IMR-90 (cell line): ENCODE measurements around the gene NOSTRIN. TPM values are rescaled to one million over a fixed set of nuclear protein-coding genes. Genes with fewer than 3 reads are reported as not detected.

Experiments used
- ATAC-seq: fragments of 200-7000 bp; cut with Tn5 transposase; 2 replicates; pipeline ENCODE4 v1.9.1; 2020; ENCODE audit warnings: low read depth, mild to moderate bottlenecking, moderate library complexity
- BruUV-seq: library from RNA; stranded (reverse); fragments of 400-500 nt; replicated peaks from 2 replicates; lab custom pipeline; 2021; lab: Mats Ljungman, UMichigan
- CTCF ChIA-PET: fragments of 300-600 bp; formaldehyde crosslinking; extraction: SDS; loops from one replicate; lab custom pipeline; 2021; ENCODE audit warnings: antibody characterized with exemption; lab: Yijun Ruan, JAX
- POLR2A ChIA-PET: fragments of 300-600 bp; sonication (Branson Sonifier 250); formaldehyde crosslinking; loops from one replicate; lab custom pipeline; 2022; ENCODE audit warnings: antibody characterized with exemption; ENCODE audit not compliant: unreplicated experiment; lab: Charles Lee
- DNase-seq: peaks from one replicate; pipeline ENCODE4 v3.0.0; 2013
- H2AFZ ChIP-seq: replicated peaks from 2 replicates; pipeline ENCODE3; 2013; ENCODE audit warnings: low read length, mild to moderate bottlenecking; ENCODE audit not compliant: poor library complexity
- H2AK5ac ChIP-seq: 2 replicates; pipeline ENCODE4 v1.6.1; 2013; ENCODE audit warnings: low read depth, low read length, inconsistent platforms
- H2AK9ac ChIP-seq: replicated peaks from 2 replicates; pipeline ENCODE3; 2013; ENCODE audit warnings: mild to moderate bottlenecking, low read depth, low read length, moderate library complexity; ENCODE audit not compliant: poor library complexity
- H2BK120ac ChIP-seq: 2 replicates; pipeline ENCODE4 v1.6.1; 2013; ENCODE audit warnings: low read depth, low read length, inconsistent platforms
- H2BK15ac ChIP-seq: 3 replicates; pipeline ENCODE4 v1.6.1; 2013; ENCODE audit warnings: low read depth, low read length, inconsistent platforms
- H2BK20ac ChIP-seq: 2 replicates; pipeline ENCODE4 v1.6.1; 2013; ENCODE audit warnings: low read depth, mild to moderate bottlenecking, inconsistent platforms, low read length, moderate library complexity
- H2BK5ac ChIP-seq: 2 replicates; pipeline ENCODE4 v1.6.1; 2013; ENCODE audit warnings: mild to moderate bottlenecking, low read depth, low read length, inconsistent platforms; ENCODE audit not compliant: poor library complexity, severe bottlenecking
- H3K14ac ChIP-seq: replicated peaks from 2 replicates; pipeline ENCODE4 v1.6.1; 2013; ENCODE audit warnings: low read depth, low read length, inconsistent platforms
- H3K18ac ChIP-seq: 2 replicates; pipeline ENCODE4 v1.6.1; 2013; ENCODE audit warnings: low read depth, low read length, control low read depth
- H3K23ac ChIP-seq: 2 replicates; pipeline ENCODE4 v1.6.1; 2013; ENCODE audit warnings: low read depth, low read length, inconsistent platforms
- H3K27ac ChIP-seq: 2 replicates; pipeline ENCODE4 v1.5.1; 2013; ENCODE audit warnings: mild to moderate bottlenecking, control low read depth, low read length; ENCODE audit not compliant: insufficient read depth
- H3K27me3 ChIP-seq: 2 replicates; pipeline ENCODE4 v1.6.1; 2013; ENCODE audit warnings: low read length; ENCODE audit not compliant: control insufficient read depth, insufficient read depth
- H3K36me3 ChIP-seq: 2 replicates; pipeline ENCODE4 v1.6.1; 2013; ENCODE audit warnings: low read length, mixed read lengths; ENCODE audit not compliant: control insufficient read depth, insufficient read depth
- H3K4ac ChIP-seq: 2 replicates; pipeline ENCODE4 v1.6.1; 2013; ENCODE audit warnings: low read depth, low read length, inconsistent platforms
- H3K4me1 ChIP-seq: 2 replicates; pipeline ENCODE4 v1.6.1; 2013; ENCODE audit warnings: low read length, mixed read lengths; ENCODE audit not compliant: control insufficient read depth, insufficient read depth
- H3K4me2 ChIP-seq: 2 replicates; pipeline ENCODE4 v1.6.1; 2013; ENCODE audit warnings: low read depth, mild to moderate bottlenecking, control low read depth, low read length, moderate library complexity
- H3K4me3 ChIP-seq: 2 replicates; pipeline ENCODE4 v1.5.1; 2013; ENCODE audit warnings: low read depth, mild to moderate bottlenecking, control low read depth, low read length, moderate library complexity; ENCODE audit not compliant: insufficient read depth
- H3K56ac ChIP-seq: 2 replicates; pipeline ENCODE4 v1.6.1; 2013; ENCODE audit warnings: low read length, inconsistent platforms; ENCODE audit not compliant: insufficient read depth; ENCODE audit errors: extremely low read depth
- H3K79me1 ChIP-seq, 2 experiments: 2 replicates each; pipeline ENCODE4 v1.6.1; 2013; ENCODE audit warnings: low read length in 2 of 2, inconsistent platforms in 1 of 2, low read depth in 1 of 2
- H3K9ac ChIP-seq: 2 replicates; pipeline ENCODE4 v1.6.1; 2013; ENCODE audit warnings: low read depth, low read length, control low read depth
- H3K9me1 ChIP-seq: 2 replicates; pipeline ENCODE4 v1.6.1; 2013; ENCODE audit warnings: low read length, inconsistent platforms; ENCODE audit not compliant: insufficient read depth
- H3K9me3 ChIP-seq: 2 replicates; pipeline ENCODE4 v1.6.1; 2013; ENCODE audit warnings: low read length; ENCODE audit not compliant: control insufficient read depth, insufficient read depth
- H4K20me1 ChIP-seq: 2 replicates; pipeline ENCODE4 v1.6.1; 2013; ENCODE audit warnings: low read length, inconsistent platforms; ENCODE audit not compliant: insufficient read depth
- H4K5ac ChIP-seq: 2 replicates; pipeline ENCODE4 v1.6.1; 2013; ENCODE audit warnings: mild to moderate bottlenecking, low read depth, low read length, control low read depth
- H4K8ac ChIP-seq, 2 experiments: 2 replicates each; pipeline ENCODE4 v1.6.1; 2013; ENCODE audit warnings: low read depth in 2 of 2, low read length in 2 of 2, control low read depth in 1 of 2, inconsistent platforms in 1 of 2
- H4K91ac ChIP-seq: 2 replicates; pipeline ENCODE4 v1.6.1; 2013; ENCODE audit warnings: low read depth, low read length, inconsistent platforms; ENCODE audit not compliant: insufficient read depth
- FOS ChIP-seq: fragments of 150-350 bp; IDR thresholded peaks from 2 replicates; pipeline ENCODE4 v1.6.1; 2016; ENCODE audit warnings: low read depth, low read length
- MAFK ChIP-seq: IDR thresholded peaks from 2 replicates; pipeline ENCODE4 v1.6.1; 2012; ENCODE audit warnings: low read depth, low read length, improper control_type of control experiment
- MAZ ChIP-seq: IDR thresholded peaks from 2 replicates; pipeline ENCODE4 v1.6.1; 2012; ENCODE audit warnings: low read depth, mild to moderate bottlenecking, low read length, improper control_type of control experiment, moderate library complexity, borderline replicate concordance
- RFX5 ChIP-seq: IDR thresholded peaks from 2 replicates; pipeline ENCODE4 v1.8.0; 2012; ENCODE audit warnings: low read depth, mild to moderate bottlenecking, low read length, moderate library complexity
- WGBS, 2 experiments: methylation state at CpG; one replicate each; pipeline versions ENCODE4 v1.1.5 to v1.1.7; 2013; ENCODE audit warnings: missing lambda C conversion rate in 2 of 2; ENCODE audit not compliant: insufficient read length in 1 of 2; ENCODE audit errors: extremely low coverage in 2 of 2; 5-methylcytosine and 5-hydroxymethylcytosine counted together
- dilution Hi-C: fragments of 300-500 bp; cut with HindIII; formaldehyde crosslinking; loops from one replicate; pipeline ENCODE4 v1.14.3; 2018; ENCODE audit warnings: low sequenced_read_pairs; ENCODE audit not compliant: unreplicated experiment
- in situ Hi-C: fragments of 300-500 bp; cut with MboI; formaldehyde crosslinking; loops from 3 replicates; pipeline ENCODE4 v1.14.3; 2019; ENCODE audit warnings: low sequenced_read_pairs, inconsistent platforms, mixed read lengths
- intact Hi-C: fragments of 100-400 bp; cut with micrococcal nuclease; formaldehyde crosslinking; loops from 2 replicates; pipeline ENCODE4 v1.10.0; 2022
- polyA plus RNA-seq, 3 experiments: library from polyadenylated mRNA; depleted of rRNA; stranded (reverse); fragments of >200 nt; gene quantifications; 2 replicates each; pipeline ENCODE4 v1.2.3, GENCODE V29; 2012; ENCODE audit warnings: low replicate concordance in 1 of 3
- total RNA-seq: library from RNA; depleted of rRNA; stranded (reverse); fragments of >200 nt; gene quantifications from 2 replicates; pipeline ENCODE4 v1.2.3, GENCODE V29; 2012

Gene NOSTRIN
- total and polyA plus RNA-seq, 2 of the 4 experiments (the other 2 are of a cell fraction): 0.15 to 0.18 TPM

DNA sequence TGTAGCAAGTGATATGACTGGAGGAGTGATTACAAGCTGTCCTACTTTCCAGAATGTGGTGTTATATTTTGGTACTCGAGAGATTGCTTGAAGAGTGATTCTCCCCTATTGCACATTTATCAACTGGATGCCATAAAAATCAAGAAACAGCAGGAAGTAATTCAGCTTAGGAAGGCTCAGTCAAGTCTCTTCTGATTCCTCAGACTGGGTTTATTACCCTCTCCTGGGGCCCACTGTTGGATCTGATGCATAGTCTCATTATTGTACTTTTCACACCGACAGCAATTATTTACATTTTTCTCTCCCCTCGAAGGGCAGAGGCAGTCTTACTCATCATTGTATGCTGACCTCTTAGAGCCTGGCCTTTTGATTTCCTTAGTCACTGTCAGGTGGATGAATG lies 9.3 kb downstream of the NOSTRIN start:
- H3K79me1 ChIP-seq: no peaks in the 10 kb centered on the region
- H3K27ac ChIP-seq: no peak overlapping the region
- no peak overlapping the region for H2BK120ac ChIP-seq
- no TSS peak for BruUV-seq
- H3K9ac ChIP-seq: no peak overlapping the region
- no peak overlapping the region for H2BK5ac ChIP-seq
- H3K14ac ChIP-seq: no peak overlapping the region
- no peak overlapping the region for H2AK9ac ChIP-seq
- no peak overlapping the region for H4K91ac ChIP-seq
- H3K4me2 ChIP-seq: no peak overlapping the region
- no peaks in the 10 kb centered on the region for H3K27me3 ChIP-seq
- no peaks in the 10 kb centered on the region for H3K9me3 ChIP-seq
- H3K36me3 ChIP-seq: no peaks in the 10 kb centered on the region
- dilution Hi-C loops (no loop called here), intact Hi-C loops (no loop called here), in situ Hi-C loops (no loop called here)
- no CpG with 5 or more reads among the region's 3 CpGs for WGBS, 2 experiments
- H2BK15ac ChIP-seq: no peak overlapping the region
- no peak overlapping the region for H2BK20ac ChIP-seq
- no peak overlapping the region for H2AK5ac ChIP-seq
- H4K5ac ChIP-seq: no peak overlapping the region
- H3K4ac ChIP-seq: no peak overlapping the region
- no peaks in the 10 kb centered on the region for H3K9me1 ChIP-seq
- no peak for TF ChIP-seq RFX5
- TF ChIP-seq FOS: no peak
- no peak for TF ChIP-seq MAFK
- TF ChIP-seq MAZ: no peak
- no peak overlapping the region for H3K23ac ChIP-seq
- H3K4me1 ChIP-seq: peaks cover 2% of the 10 kb centered on the region; the same call in 1 of the 2 replicates
- H3K4me3 ChIP-seq: no peak overlapping the region
- no peaks in the 10 kb centered on the region for H4K20me1 ChIP-seq
- no peak overlapping the region for H4K8ac ChIP-seq
- no peak overlapping the region for H3K56ac ChIP-seq
- ChIA-PET CTCF (no interaction called here), POLR2A (no interaction called here)
- no peak overlapping the region for H2AFZ ChIP-seq
- H3K18ac ChIP-seq: no peak overlapping the region
- ATAC-seq (no peak), DNase-seq (no peak)
